Muscle layer of duodenum (tissue), 2 donors: ENCODE measurements around the gene PRRG2.

Experiments used
- H3K27ac ChIP-seq: one replicate; pipeline ENCODE4 v1.7.0; 2013; ENCODE audit warnings: mild to moderate bottlenecking, low read length
- H3K27me3 ChIP-seq: one replicate; pipeline ENCODE4 v1.7.0; 2013; ENCODE audit warnings: low read depth, mild to moderate bottlenecking, control low read depth, low read length
- H3K36me3 ChIP-seq, 2 donors: one replicate each; pipeline ENCODE4 v1.7.0; 2013; ENCODE audit warnings: low read length in 2 of 2, control low read depth in 1 of 2, mild to moderate bottlenecking in 1 of 2; ENCODE audit not compliant: insufficient read depth in 2 of 2, control insufficient read depth in 1 of 2
- H3K4me1 ChIP-seq, 2 donors: one replicate each; pipeline ENCODE4 v1.7.0; 2013; ENCODE audit warnings: low read length in 2 of 2, mild to moderate bottlenecking in 2 of 2, control low read depth in 1 of 2, moderate library complexity in 1 of 2; ENCODE audit not compliant: insufficient read depth in 2 of 2, control insufficient read depth in 1 of 2
- H3K4me3 ChIP-seq, 2 donors: one replicate each; pipeline ENCODE4 v1.7.0; 2013; ENCODE audit warnings: low read length in 2 of 2, low read depth in 1 of 2, mild to moderate bottlenecking in 1 of 2
- H3K9me3 ChIP-seq, 2 donors: one replicate each; pipeline ENCODE4 v1.7.0; 2013; ENCODE audit warnings: low read length in 2 of 2, control low read depth in 1 of 2, mild to moderate bottlenecking in 1 of 2; ENCODE audit not compliant: control insufficient read depth in 1 of 2
- donor health status: healthy.

PRRG2 gene

DNA sequence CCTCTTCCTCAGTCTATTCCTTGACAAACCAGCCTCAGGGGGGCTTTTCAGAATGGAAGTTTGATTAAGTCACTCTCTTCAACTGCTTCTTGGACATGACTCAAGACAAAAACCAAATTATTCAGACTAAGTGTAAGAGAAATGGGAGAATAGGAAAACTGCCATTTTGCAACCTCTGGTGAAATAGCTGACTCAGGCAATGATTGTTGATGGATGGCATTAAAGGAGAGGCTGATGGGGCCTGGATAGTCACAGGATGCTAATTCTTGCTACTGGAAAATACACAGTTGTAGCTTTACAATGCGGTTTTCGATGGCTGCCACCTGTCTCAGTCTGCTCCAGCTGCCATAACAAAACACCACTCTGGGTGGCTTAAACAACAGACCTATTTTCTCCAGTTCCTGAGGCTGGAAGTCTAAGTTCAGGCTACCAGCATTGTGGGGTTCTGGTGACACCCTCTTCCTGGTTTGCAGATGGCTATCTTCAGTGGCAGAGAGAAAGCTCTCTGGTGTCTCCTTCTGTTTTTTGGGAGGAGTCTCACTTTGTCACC lies 6.8 kb upstream of the PRRG2 start:
- H3K9me3 ChIP-seq: no peaks in the 10 kb centered on the region
- peaks cover 4 to 5% of the 10 kb centered on the region in 2 donors for H3K36me3 ChIP-seq
- no peak overlapping the region for H3K27ac ChIP-seq

DNA sequence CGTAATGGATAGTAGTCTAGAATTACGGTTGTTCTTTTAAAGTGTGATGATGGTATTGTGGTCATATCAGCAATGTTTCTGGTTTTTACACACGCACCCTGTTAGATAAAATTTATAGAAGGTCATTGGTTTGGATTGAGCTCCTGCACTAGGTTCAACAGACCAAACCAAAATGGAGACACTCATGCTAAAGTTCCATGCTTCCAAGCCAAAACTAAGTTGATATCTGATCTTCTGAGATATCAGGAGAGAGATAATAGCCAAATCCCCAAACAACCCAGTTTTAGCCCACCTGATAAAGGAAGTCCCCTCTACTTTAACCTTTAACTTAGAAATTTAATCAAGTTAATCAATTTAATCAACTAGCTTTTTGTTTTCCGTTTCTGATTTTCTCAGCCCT lies 1.9 kb upstream of the PRRG2 start:
- H3K4me3 ChIP-seq: peak overlapping the region; percentile 75 to 98
- no peak overlapping the region for H3K27ac ChIP-seq
- H3K4me1 ChIP-seq: peaks cover 0 to 13% of the 10 kb centered on the region in 2 donors
- H3K27me3 ChIP-seq: no peaks in the 10 kb centered on the region
- H3K9me3 ChIP-seq: no peaks in the 10 kb centered on the region
- peaks cover 0 to 3% of the 10 kb centered on the region in 2 donors for H3K36me3 ChIP-seq

More for the DNA sequence above, 6.8 kb upstream of the PRRG2 start:
- H3K4me3 ChIP-seq: no peak overlapping the region
- peaks cover 8 to 13% of the 10 kb centered on the region in 2 donors for H3K4me1 ChIP-seq
- no peaks in the 10 kb centered on the region for H3K27me3 ChIP-seq

GRCh38 chr19:49579947-49580263 lies 1.2 kb upstream of the PRRG2 start:
- Histone ChIP-seq H3K9me3 (no peaks in the 10 kb centered on the region), H3K27ac (peak overlapping the region; percentile 89), H3K27me3 (no peaks in the 10 kb centered on the region), H3K36me3 (no peaks in the 10 kb centered on the region), H3K4me1 (peaks cover 0 to 13% of the 10 kb centered on the region in 2 donors), H3K4me3 (peak overlapping the region; percentile 75 to 98)

GRCh38 chr19:49580264-49581006 lies 681 bp upstream of the PRRG2 start, which contains the start of gene NOSIP:
Gene NOSIP, minus strand, starts transcription at chr19:49580556. Its CDS starts 19,865 bp downstream, at chr19:49560691.
- peaks cover 0 to 13% of the 10 kb centered on the region in 2 donors for H3K4me1 ChIP-seq
- H3K4me3 ChIP-seq: peak within 1 kb of the TSS; percentile 75 to 98
- no peaks in the 10 kb centered on the region for H3K27me3 ChIP-seq
- H3K9me3 ChIP-seq: no peaks in the 10 kb centered on the region
- peak within 1 kb of the TSS; percentile 89 for H3K27ac ChIP-seq
- no peaks in the 10 kb centered on the region for H3K36me3 ChIP-seq

DNA sequence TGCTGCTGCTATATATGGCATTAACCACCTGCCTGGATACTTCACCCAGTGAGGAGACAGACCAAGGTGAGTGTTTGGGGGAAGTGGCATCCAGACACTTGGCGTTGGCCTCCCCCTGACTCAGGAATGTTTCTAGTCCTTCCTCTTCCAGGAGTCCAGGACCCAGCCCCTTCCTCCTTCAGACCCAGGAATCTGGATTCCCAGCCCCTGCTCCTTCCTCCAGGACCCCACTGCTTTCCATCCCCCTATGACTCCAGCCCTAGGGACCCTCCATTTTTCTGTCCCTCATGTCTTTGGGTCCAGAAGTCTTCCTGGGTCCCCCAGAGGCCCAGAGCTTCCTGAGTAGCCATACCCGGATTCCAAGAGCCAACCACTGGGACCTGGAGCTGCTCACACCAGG lies 2.1 kb downstream of the PRRG2 start:
- Histone ChIP-seq H3K36me3 (no peaks in the 10 kb centered on the region), H3K9me3 (no peaks in the 10 kb centered on the region), H3K27ac (no peak overlapping the region)

GRCh38 chr19:49585023-49585422 lies 3.9 kb downstream of the PRRG2 start:
- no peak overlapping the region for H3K27ac ChIP-seq
- no peaks in the 10 kb centered on the region for H3K27me3 ChIP-seq
- H3K4me3 ChIP-seq: no peak overlapping the region
- H3K36me3 ChIP-seq: no peaks in the 10 kb centered on the region
- H3K9me3 ChIP-seq: no peaks in the 10 kb centered on the region
- peaks cover 0 to under 1% of the 10 kb centered on the region in 2 donors for H3K4me1 ChIP-seq

More for the DNA sequence above, 2.1 kb downstream of the PRRG2 start:
- Histone ChIP-seq H3K27me3 (no peaks in the 10 kb centered on the region), H3K4me3 (no peak overlapping the region), H3K4me1 (peaks cover 0 to 13% of the 10 kb centered on the region in 2 donors)

GRCh38 chr19:49587227-49587626 lies 6.1 kb downstream of the PRRG2 start:
- H3K4me3 ChIP-seq: no peak overlapping the region
- peaks cover 0 to 5% of the 10 kb centered on the region in 2 donors for H3K4me1 ChIP-seq
- no peak overlapping the region for H3K27ac ChIP-seq
- no peaks in the 10 kb centered on the region for H3K27me3 ChIP-seq
- H3K9me3 ChIP-seq: no peaks in the 10 kb centered on the region
- H3K36me3 ChIP-seq: no peaks in the 10 kb centered on the region

DNA sequence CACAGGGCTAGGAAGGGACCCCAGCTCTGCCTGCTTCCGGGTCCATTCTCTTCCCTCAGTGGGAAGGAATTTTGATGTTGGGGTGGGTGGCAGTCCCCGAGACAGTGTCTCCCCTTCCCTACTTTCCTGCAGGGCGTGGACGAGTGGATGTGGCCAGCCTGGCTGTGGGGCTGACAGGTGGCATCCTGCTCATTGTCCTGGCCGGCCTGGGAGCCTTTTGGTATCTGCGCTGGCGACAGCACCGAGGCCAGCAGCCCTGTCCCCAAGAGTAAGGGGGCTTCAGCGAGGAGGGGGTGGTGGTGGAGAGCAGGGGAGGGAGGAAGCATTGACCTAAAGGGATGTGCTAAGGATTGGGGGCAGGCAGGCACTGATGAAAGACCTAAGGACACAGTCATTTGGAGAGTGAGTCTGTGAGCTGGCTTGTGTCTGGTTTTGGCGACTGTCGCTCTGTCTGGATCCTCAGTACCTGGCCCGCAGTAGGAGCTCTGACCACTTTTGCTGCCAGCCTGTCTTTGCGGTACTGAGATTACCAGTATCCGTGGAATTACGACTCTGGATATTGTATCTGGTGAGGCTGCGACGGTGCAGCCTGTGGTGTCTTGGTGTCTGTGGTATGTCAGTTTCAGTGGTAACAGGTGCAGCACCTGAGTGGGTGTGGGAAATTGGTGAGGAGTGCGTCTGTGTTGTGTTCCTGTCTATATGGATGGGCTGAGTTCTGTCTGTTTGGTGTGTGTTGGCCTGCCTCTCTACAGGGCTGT lies 7.4 kb downstream of the PRRG2 start:
- Histone ChIP-seq H3K4me1 (peaks cover 5 to 15% of the 10 kb centered on the region in 2 donors), H3K9me3 (no peaks in the 10 kb centered on the region), H3K27me3 (no peaks in the 10 kb centered on the region), H3K4me3 (no peak overlapping the region), H3K27ac (no peak overlapping the region), H3K36me3 (no peaks in the 10 kb centered on the region)

DNA sequence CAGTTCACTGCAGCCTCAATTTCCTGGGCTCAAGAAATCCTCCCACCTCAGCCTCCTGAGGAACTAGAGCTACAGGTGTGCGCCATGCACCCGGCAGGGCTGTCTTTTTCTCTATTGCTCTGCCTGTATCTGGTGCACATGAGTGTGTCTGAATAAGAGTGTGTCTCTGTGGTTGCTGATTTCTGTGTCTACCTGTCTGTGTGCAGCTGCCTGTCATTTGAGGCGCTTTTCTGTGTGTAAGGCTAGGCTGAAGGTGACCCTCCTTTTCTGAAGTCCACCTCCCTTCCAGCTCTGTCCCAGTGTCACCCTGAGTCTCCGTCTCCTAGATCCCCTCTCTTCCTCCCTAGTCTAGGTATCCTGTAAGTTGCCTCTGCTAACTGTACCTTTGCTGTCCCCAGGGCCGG lies 8.4 kb downstream of the PRRG2 start:
- no peaks in the 10 kb centered on the region for H3K9me3 ChIP-seq
- H3K27ac ChIP-seq: no peak overlapping the region
- H3K4me1 ChIP-seq: peaks cover 7 to 23% of the 10 kb centered on the region in 2 donors
- H3K36me3 ChIP-seq: peaks cover 6 to 7% of the 10 kb centered on the region in 2 donors
- no peak overlapping the region for H3K4me3 ChIP-seq
- no peaks in the 10 kb centered on the region for H3K27me3 ChIP-seq

DNA sequence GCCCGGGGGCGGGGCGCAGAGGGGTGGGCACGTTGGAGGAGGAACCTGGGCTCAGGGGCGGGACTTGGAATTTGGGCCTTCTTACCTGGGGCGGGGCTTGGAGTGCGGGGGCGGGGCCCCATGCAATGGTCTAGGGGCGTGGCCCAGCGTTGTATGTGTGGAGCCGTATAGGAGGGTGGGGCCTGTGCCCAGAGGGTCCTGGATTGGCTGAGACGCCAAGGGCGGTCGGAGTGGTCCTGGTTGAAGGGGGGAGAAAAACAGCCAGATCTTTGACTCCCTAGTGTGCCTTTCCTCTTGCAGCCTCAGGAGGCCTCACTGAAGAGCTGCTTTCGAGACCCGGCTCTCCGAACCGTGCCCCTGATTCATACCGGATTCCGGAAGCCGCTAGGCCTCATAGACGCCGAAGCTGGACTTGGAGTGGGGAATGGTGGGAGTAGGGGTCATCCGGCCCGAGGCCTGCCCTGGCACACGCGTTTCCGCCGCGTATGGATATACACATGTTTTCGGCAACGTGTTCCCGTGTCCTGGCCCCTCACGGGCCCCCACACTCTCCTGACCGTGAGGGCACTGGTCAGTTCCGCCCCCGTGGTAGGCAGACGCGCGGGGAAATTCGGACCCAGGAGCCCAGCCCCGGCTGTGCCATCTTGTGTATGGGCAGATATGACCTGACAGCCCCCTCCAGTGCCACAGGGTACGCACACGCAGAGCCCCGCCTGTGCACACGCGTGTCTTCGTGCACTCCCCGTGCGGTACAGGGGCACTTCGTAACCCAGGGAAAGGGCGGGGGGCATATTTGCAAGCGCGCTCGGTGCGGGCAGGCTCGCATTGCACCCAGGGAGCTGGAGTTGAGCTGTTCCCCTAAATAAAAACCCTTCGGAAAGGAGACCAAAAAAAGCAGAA lies 9.2 kb downstream of the PRRG2 start:
- Histone ChIP-seq H3K27me3 (no peaks in the 10 kb centered on the region), H3K4me1 (peaks cover 7 to 23% of the 10 kb centered on the region in 2 donors), H3K4me3 (peak overlapping the region; percentile 74 to 75), H3K36me3 (peaks cover 6 to 11% of the 10 kb centered on the region in 2 donors), H3K9me3 (no peaks in the 10 kb centered on the region), H3K27ac (peak overlapping the region; percentile 85)
